Glutamatergic neuron (in vitro differentiated cells): Measurements from ENCODE around the gene ADAMTS17. TPM values are rescaled to one million over a fixed set of nuclear protein-coding genes. Genes with fewer than 3 reads are reported as not detected.

ENCODE experiments used
- DNase-seq: peaks from one replicate; pipeline ENCODE4 v3.0.0; 2022
- H3K27ac Mint-ChIP-seq: one replicate; pipeline ENCODE4 v1.8.0; 2020; ENCODE audit warnings: mild to moderate bottlenecking, mixed read lengths, inconsistent platforms; ENCODE audit not compliant: unreplicated experiment
- H3K27me3 Mint-ChIP-seq: one replicate; pipeline ENCODE4 v1.8.0; 2020; ENCODE audit warnings: mild to moderate bottlenecking, moderate library complexity, mixed read lengths, inconsistent platforms; ENCODE audit not compliant: unreplicated experiment
- H3K36me3 Mint-ChIP-seq: one replicate; pipeline ENCODE4 v1.8.0; 2020; ENCODE audit warnings: mild to moderate bottlenecking, mixed read lengths, inconsistent platforms; ENCODE audit not compliant: unreplicated experiment
- H3K4me1 Mint-ChIP-seq: one replicate; pipeline ENCODE4 v1.8.0; 2020; ENCODE audit warnings: mild to moderate bottlenecking, low read depth, mixed read lengths, inconsistent platforms; ENCODE audit not compliant: unreplicated experiment
- H3K4me3 Mint-ChIP-seq: one replicate; pipeline ENCODE4 v1.8.0; 2020; ENCODE audit warnings: mild to moderate bottlenecking, mixed read lengths, inconsistent platforms; ENCODE audit not compliant: unreplicated experiment
- H3K9me3 Mint-ChIP-seq: one replicate; pipeline ENCODE4 v1.8.0; 2020; ENCODE audit warnings: mild to moderate bottlenecking, moderate library complexity, mixed read lengths, inconsistent platforms; ENCODE audit not compliant: unreplicated experiment
- CTCF ChIP-seq: fragments of 200-600 bp; sonication (generic); IDR thresholded peaks from one replicate; pipeline ENCODE4 v1.5.0; 2021; ENCODE audit not compliant: partially characterized antibody, unreplicated experiment
- total RNA-seq: library from RNA; stranded (reverse); fragmentation: NEBNext Ultra II Directional; extraction: Animal tissue kit (Norgen Biotek cat#: 25700); gene quantifications from one replicate; pipeline ENCODE4 v1.2.1, GENCODE V29; 2021; ENCODE audit not compliant: unreplicated experiment

The ADAMTS17 gene
- total RNA-seq, 1 donor from 2014 or later, result 6.8 TPM

GRCh38 chr15:100002086-100002620, 339.6 kb downstream of the ADAMTS17 start:
- Mint-ChIP-seq H3K27me3 (peaks cover 3% of the 10 kb centered on the region), H3K4me3 (no peak overlapping the region), H3K27ac (no peak overlapping the region), H3K9me3 (peaks cover 8% of the 10 kb centered on the region), H3K36me3 (no peaks in the 10 kb centered on the region), H3K4me1 (no peaks in the 10 kb centered on the region)
- DNase-seq, result no peak
- no peak for TF ChIP-seq CTCF

GRCh38 chr15:100001405-100001804, 340.4 kb downstream of the ADAMTS17 start:
- Mint-ChIP-seq H3K27ac (no peak overlapping the region), H3K36me3 (no peaks in the 10 kb centered on the region), H3K4me3 (no peak overlapping the region), H3K9me3 (peaks cover 5% of the 10 kb centered on the region), H3K27me3 (peaks cover 3% of the 10 kb centered on the region), H3K4me1 (peaks cover 2% of the 10 kb centered on the region)
- no peak for DNase-seq
- no peak for TF ChIP-seq CTCF

- no peak overlapping the region for H3K4me3 Mint-ChIP-seq
- H3K27me3 Mint-ChIP-seq, result peaks cover 8% of the 10 kb centered on the region
- TF ChIP-seq CTCF, result no peak
- H3K9me3 Mint-ChIP-seq, result peaks cover 5% of the 10 kb centered on the region
- no peak overlapping the region for H3K27ac Mint-ChIP-seq
- no peaks in the 10 kb centered on the region for H3K36me3 Mint-ChIP-seq
- no peak for DNase-seq
- peaks cover 13% of the 10 kb centered on the region for H3K4me1 Mint-ChIP-seq
Measured at GRCh38 chr15:99999282-100000070, 342.3 kb downstream of the ADAMTS17 start.

GRCh38 chr15:99998661-99999101, 343.1 kb downstream of the ADAMTS17 start:
- no peak for TF ChIP-seq CTCF
- Mint-ChIP-seq H3K27ac (no peak overlapping the region), H3K27me3 (peaks cover 8% of the 10 kb centered on the region), H3K4me3 (no peak overlapping the region), H3K36me3 (no peaks in the 10 kb centered on the region), H3K4me1 (peaks cover 16% of the 10 kb centered on the region), H3K9me3 (peaks cover 5% of the 10 kb centered on the region)
- no peak for DNase-seq

- Mint-ChIP-seq H3K4me3 (no peak overlapping the region), H3K27ac (no peak overlapping the region), H3K9me3 (peaks cover 5% of the 10 kb centered on the region), H3K27me3 (peaks cover 8% of the 10 kb centered on the region), H3K4me1 (peaks cover 16% of the 10 kb centered on the region), H3K36me3 (no peaks in the 10 kb centered on the region)
- no peak for TF ChIP-seq CTCF
- no peak for DNase-seq
Measured at GRCh38 chr15:99997112-99997651, 344.6 kb downstream of the ADAMTS17 start.
